Mesenchymal stem cell (in vitro differentiated cells and primary cell): Measurements from ENCODE around the gene POFUT2.

Experiments used
- DNase-seq: peaks from one replicate; pipeline ENCODE4 v3.0.0-alpha.2; 2013
- H2AFZ ChIP-seq: one replicate; pipeline ENCODE4 v1.6.1; 2013; ENCODE audit warnings: low read depth, mild to moderate bottlenecking, control low read depth, inconsistent platforms, low read length, moderate library complexity
- H2AK5ac ChIP-seq: 2 replicates; pipeline ENCODE4 v1.6.1; 2013; ENCODE audit warnings: low read length, moderate library complexity, mild to moderate bottlenecking, inconsistent platforms; ENCODE audit not compliant: severe bottlenecking
- H2BK120ac ChIP-seq: one replicate; pipeline ENCODE4 v1.6.1; 2013; ENCODE audit warnings: low read depth, mild to moderate bottlenecking, inconsistent platforms, low read length, moderate library complexity
- H2BK12ac ChIP-seq, 2 experiments: one replicate each; pipeline ENCODE4 v1.6.1; 2013; ENCODE audit warnings: inconsistent platforms in 2 of 2, low read length in 2 of 2, mild to moderate bottlenecking in 2 of 2, moderate library complexity in 2 of 2, control low read depth in 1 of 2
- H2BK15ac ChIP-seq: one replicate; pipeline ENCODE4 v1.6.1; 2013; ENCODE audit warnings: mild to moderate bottlenecking, low read depth, inconsistent platforms; ENCODE audit not compliant: poor library complexity, severe bottlenecking
- H2BK5ac ChIP-seq: 2 replicates; pipeline ENCODE4 v1.6.1; 2013; ENCODE audit warnings: low read depth, mild to moderate bottlenecking, low read length, control low read depth, inconsistent platforms; ENCODE audit not compliant: poor library complexity, severe bottlenecking
- H3K14ac ChIP-seq, 2 experiments: one replicate each; pipeline ENCODE4 v1.6.1; 2013; ENCODE audit warnings: inconsistent platforms in 2 of 2, low read length in 2 of 2, control low read depth in 1 of 2, mild to moderate bottlenecking in 1 of 2, moderate library complexity in 1 of 2
- H3K18ac ChIP-seq, 2 experiments: one replicate each; pipeline ENCODE4 v1.6.1; 2013; ENCODE audit warnings: inconsistent platforms in 2 of 2, low read length in 2 of 2, control low read depth in 1 of 2, low read depth in 1 of 2, mild to moderate bottlenecking in 1 of 2
- H3K23ac ChIP-seq, 2 experiments: one replicate each; pipeline ENCODE4 v1.6.1; 2013; ENCODE audit warnings: inconsistent platforms in 2 of 2, low read length in 2 of 2, mild to moderate bottlenecking in 2 of 2, moderate library complexity in 2 of 2, control low read depth in 1 of 2
- H3K27ac ChIP-seq: 2 replicates; pipeline ENCODE4 v1.5.1; 2013; ENCODE audit warnings: mild to moderate bottlenecking, moderate library complexity, low read length, control low read depth, inconsistent platforms; ENCODE audit not compliant: poor library complexity, severe bottlenecking
- H3K27me3 ChIP-seq, 2 experiments: 2 replicates each; pipeline versions ENCODE4 v1.6.1 to v1.7.0; 2013; ENCODE audit warnings: low read length in 2 of 2, mild to moderate bottlenecking in 2 of 2, moderate library complexity in 2 of 2, control low read depth in 1 of 2, inconsistent platforms in 1 of 2; ENCODE audit not compliant: control insufficient read depth in 1 of 2, insufficient read depth in 1 of 2
- H3K36me3 ChIP-seq, 2 experiments: 2 replicates each; pipeline versions ENCODE4 v1.6.1 to v1.7.0; 2013; ENCODE audit warnings: low read length in 2 of 2, control low read depth in 1 of 2, inconsistent platforms in 1 of 2, low read depth in 1 of 2, mild to moderate bottlenecking in 1 of 2; ENCODE audit not compliant: insufficient read depth in 2 of 2, control insufficient read depth in 1 of 2
- H3K4ac ChIP-seq, 2 experiments: one replicate each; pipeline ENCODE4 v1.6.1; 2013; ENCODE audit warnings: inconsistent platforms in 2 of 2, low read length in 2 of 2, mild to moderate bottlenecking in 2 of 2, moderate library complexity in 2 of 2, control low read depth in 1 of 2, low read depth in 1 of 2
- H3K4me1 ChIP-seq: 2 replicates; pipeline ENCODE4 v1.6.1; 2013; ENCODE audit warnings: low read depth, low read length, control low read depth; ENCODE audit not compliant: control insufficient read depth, insufficient read depth
- H3K4me2 ChIP-seq: 2 replicates; pipeline ENCODE4 v1.6.1; 2013; ENCODE audit warnings: low read length, mild to moderate bottlenecking, inconsistent platforms; ENCODE audit not compliant: poor library complexity, severe bottlenecking
- H3K4me3 ChIP-seq, 2 experiments: 2 replicates each; pipeline versions ENCODE4 v1.5.1 to v1.7.0; 2013; ENCODE audit warnings: low read length in 2 of 2, mild to moderate bottlenecking in 2 of 2, control low read depth in 1 of 2, low read depth in 1 of 2; ENCODE audit not compliant: insufficient read depth in 1 of 2
- H3K79me1 ChIP-seq: replicated peaks from 2 replicates; pipeline ENCODE4 v1.6.1; 2013; ENCODE audit warnings: mild to moderate bottlenecking, control low read depth, low read length, inconsistent platforms; ENCODE audit not compliant: poor library complexity, severe bottlenecking
- H3K9ac ChIP-seq: 2 replicates; pipeline ENCODE4 v1.7.0; 2013; ENCODE audit warnings: mild to moderate bottlenecking, low read length, moderate library complexity
- H3K9me3 ChIP-seq: 2 replicates; pipeline ENCODE4 v1.7.0; 2013; ENCODE audit warnings: mild to moderate bottlenecking, low read length; ENCODE audit not compliant: control insufficient read depth
- H4K8ac ChIP-seq: one replicate; pipeline ENCODE4 v1.6.1; 2013; ENCODE audit warnings: inconsistent platforms, mild to moderate bottlenecking, low read length, moderate library complexity
- H4K91ac ChIP-seq: one replicate; pipeline ENCODE4 v1.6.1; 2013; ENCODE audit warnings: mild to moderate bottlenecking, low read length, inconsistent platforms
- WGBS: methylation state at CpG from one replicate; pipeline ENCODE4 v1.1.7; 2013; ENCODE audit warnings: mixed read lengths; 5-methylcytosine and 5-hydroxymethylcytosine counted together

The POFUT2 gene

DNA sequence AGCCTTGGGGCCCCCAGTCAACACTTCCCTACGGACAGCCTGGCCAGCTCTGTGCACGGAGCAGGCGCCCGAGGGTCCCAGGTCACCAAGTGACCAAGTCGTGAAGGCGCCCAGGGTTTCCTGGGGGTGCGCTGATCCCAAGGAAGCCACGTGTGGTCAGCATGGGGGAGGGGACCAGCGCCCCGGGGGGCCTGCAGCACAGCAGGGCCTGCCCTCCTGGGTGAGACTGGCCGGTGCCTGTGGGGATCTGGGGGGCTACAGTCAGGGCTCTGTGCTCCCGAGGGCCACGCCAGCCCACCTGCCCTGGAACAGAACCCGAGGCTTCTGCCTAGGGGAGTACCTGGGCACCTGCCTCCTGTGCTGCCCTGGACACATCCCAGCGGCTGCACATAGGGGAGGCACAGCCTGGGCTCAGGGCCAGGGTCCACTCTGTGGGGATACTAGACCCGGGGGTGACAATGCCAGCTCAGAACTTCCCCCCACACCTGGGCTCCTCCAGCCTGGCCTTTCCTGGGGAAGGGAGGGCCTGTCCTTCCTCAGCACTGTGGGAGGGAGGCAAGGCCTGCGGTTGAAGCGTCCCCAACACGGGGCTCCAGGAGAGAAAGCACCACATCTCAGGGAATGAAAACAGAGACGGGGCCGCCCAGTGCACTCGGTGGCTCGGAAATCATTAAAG is 6.2 kb upstream of the POFUT2 start:
- Histone ChIP-seq H3K4me3 (peak overlapping the region in 1 of 2 experiments; percentile 38), H3K9ac (peak overlapping the region; percentile 86), H2BK5ac (peak overlapping the region; percentile 95), H3K27me3 (no peaks in the 10 kb centered on the region), H2BK12ac (peak overlapping the region; percentile 80 to 99), H3K4me2 (peak overlapping the region; percentile 65), H3K79me1 (peaks cover 17% of the 10 kb centered on the region), H3K27ac (peak overlapping the region; percentile 94), H3K36me3 (peaks cover 9 to 11% of the 10 kb centered on the region in 2 experiments), H2AK5ac (peak overlapping the region; percentile 98), H3K9me3 (peaks cover 6% of the 10 kb centered on the region), H3K4ac (peak overlapping the region; percentile 97 to 100), H4K91ac (peak overlapping the region; percentile 100), H2BK15ac (peak overlapping the region; percentile 99), H2AFZ (no peak overlapping the region), H3K4me1 (peaks cover 38% of the 10 kb centered on the region), H3K18ac (peak overlapping the region; percentile 96 to 100), H3K23ac (peak overlapping the region; percentile 7 to 98), H2BK120ac (peak overlapping the region; percentile 100), H3K14ac (peak overlapping the region; percentile 89 to 99), H4K8ac (peak overlapping the region; percentile 100)
- WGBS: 43% methylated on average over 23 of the region's 23 CpGs
- no peak for DNase-seq

DNA sequence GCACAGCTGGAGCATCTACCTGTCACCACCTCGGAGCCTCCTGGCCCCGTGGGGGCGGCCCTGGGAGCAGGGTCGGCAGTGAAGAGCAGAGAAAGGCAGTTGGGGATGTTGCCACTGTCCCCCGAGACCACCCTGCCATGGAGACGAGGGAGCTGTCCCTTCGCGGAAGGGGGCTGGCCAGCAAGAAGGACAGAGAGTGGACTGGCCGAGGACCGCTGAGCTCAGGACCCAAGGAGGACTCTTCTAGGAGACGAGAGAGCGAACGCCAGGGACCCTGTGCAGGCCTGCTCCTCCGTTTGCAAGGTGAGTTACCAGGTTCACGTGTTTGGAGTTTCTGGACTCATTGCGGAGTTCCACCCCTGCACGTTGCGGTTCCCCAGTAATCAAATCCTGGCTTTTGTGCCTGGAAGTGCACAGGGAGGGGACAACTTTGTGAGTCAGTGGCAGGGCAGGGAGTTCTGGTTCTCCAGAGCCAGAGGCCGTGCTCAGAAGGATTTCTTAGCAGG is 5.6 kb upstream of the POFUT2 start:
- Histone ChIP-seq H2BK5ac (peak overlapping the region; percentile 95), H3K27me3 (no peaks in the 10 kb centered on the region)
- 75% methylated on average over 19 of the region's 19 CpGs for WGBS

GRCh38 chr21:45292399-45293219 is 4.9 kb upstream of the POFUT2 start:
- Histone ChIP-seq H4K8ac (peak overlapping the region; percentile 100), H3K4ac (peak overlapping the region; percentile 97 to 100), H2BK5ac (peak overlapping the region; percentile 95), H2BK12ac (peak overlapping the region; percentile 82 to 99), H3K79me1 (peaks cover 19% of the 10 kb centered on the region), H4K91ac (peak overlapping the region; percentile 100), H3K18ac (peak overlapping the region; percentile 96 to 100), H3K27me3 (no peaks in the 10 kb centered on the region), H3K4me3 (peak overlapping the region in 1 of 2 experiments; percentile 21), H3K27ac (peak overlapping the region; percentile 24), H3K4me1 (peaks cover 43% of the 10 kb centered on the region), H3K36me3 (peaks cover 9 to 11% of the 10 kb centered on the region in 2 experiments), H3K4me2 (no peak overlapping the region), H2BK120ac (peak overlapping the region; percentile 100), H3K9ac (peak overlapping the region; percentile 86), H3K23ac (peak overlapping the region; percentile 40 to 91), H3K9me3 (peaks cover 6% of the 10 kb centered on the region), H2BK15ac (peak overlapping the region; percentile 99), H3K14ac (peak overlapping the region; percentile 4 to 99), H2AFZ (no peak overlapping the region), H2AK5ac (peak overlapping the region; percentile 98)
- DNase-seq: peak; percentile 93
- WGBS: 26% methylated on average over 24 of the region's 24 CpGs

More for the DNA sequence above, 5.6 kb upstream of the POFUT2 start:
- H3K9me3 ChIP-seq: peaks cover 6% of the 10 kb centered on the region
- H2BK15ac ChIP-seq: peak overlapping the region; percentile 99
- DNase-seq: peak; percentile 69
- H4K91ac ChIP-seq: peak overlapping the region; percentile 100
- H4K8ac ChIP-seq: peak overlapping the region; percentile 100
- H3K36me3 ChIP-seq: peaks cover 9 to 11% of the 10 kb centered on the region in 2 experiments
- H3K18ac ChIP-seq: peak overlapping the region; percentile 96 to 100
- peaks cover 21% of the 10 kb centered on the region for H3K79me1 ChIP-seq
- H3K4ac ChIP-seq: peak overlapping the region; percentile 97 to 100
- peak overlapping the region; percentile 65 for H3K4me2 ChIP-seq
- peak overlapping the region; percentile 98 for H2AK5ac ChIP-seq
- peak overlapping the region; percentile 40 to 91 for H3K23ac ChIP-seq
- H3K14ac ChIP-seq: peak overlapping the region in 1 of 2 experiments; percentile 99
- H3K4me1 ChIP-seq: peaks cover 43% of the 10 kb centered on the region
- peak overlapping the region; percentile 86 for H3K9ac ChIP-seq
- no peak overlapping the region for H2AFZ ChIP-seq
- H2BK120ac ChIP-seq: peak overlapping the region; percentile 100
- peak overlapping the region; percentile 94 for H3K27ac ChIP-seq
- peak overlapping the region; percentile 80 to 99 for H2BK12ac ChIP-seq
- peak overlapping the region in 1 of 2 experiments; percentile 21 for H3K4me3 ChIP-seq
